Right lobe of liver (tissue), 4 donors: ENCODE results near the gene DBN1.

ENCODE experiments used
- CTCF ChIP-seq, 4 donors: fragments of 200-600 bp in 3 of 4; fragments of 450-650 bp in 1 of 4; IDR thresholded peaks; one replicate each; pipeline versions ENCODE4 v1.5.1 to v1.8.0; 2016 to 2022; ENCODE audit warnings: antibody characterized with exemption in 4 of 4, mild to moderate bottlenecking in 2 of 4
- POLR2A ChIP-seq: fragments of 450-650 bp; IDR thresholded peaks from one replicate; pipeline ENCODE4 v1.6.1; 2017; ENCODE audit warnings: antibody characterized with exemption, mild to moderate bottlenecking
- donor health status: DM: no; HTN: no; CAD: no.
- donor health status: DM: no; HTN: no; CAD: no.
- donor health status: DM: no; HTN: yes; CAD: no.

- TF ChIP-seq CTCF (IDR thresholded peaks at IDR 0.05), result no peak
- no peak for TF ChIP-seq POLR2A
These were observed 28.1 kb downstream of the DBN1 start for GRCh38 chr5:177445052-177445916.
